Upper lobe of right lung (tissue), 1 donor: ENCODE results near the gene CRAMP1. TPM values are rescaled to one million over a fixed set of nuclear protein-coding genes. Genes with fewer than 3 reads are reported as not detected.

Experiments
- ATAC-seq: fragments of 200-7000 bp; cut with Tn5 transposase; one replicate; pipeline ENCODE4 v1.9.1; 2020; ENCODE audit warnings: mild to moderate bottlenecking, moderate library complexity
- DNase-seq: peaks from one replicate; pipeline ENCODE4 v3.0.0-alpha.2; 2020
- H3K27ac ChIP-seq: fragments of 200-600 bp; one replicate; pipeline ENCODE4 v1.8.0; 2022
- H3K27me3 ChIP-seq: fragments of 200-600 bp; one replicate; pipeline ENCODE4 v1.8.0; 2022; ENCODE audit warnings: mild to moderate bottlenecking
- H3K36me3 ChIP-seq: fragments of 200-600 bp; one replicate; pipeline ENCODE4 v1.8.0; 2022
- H3K4me1 ChIP-seq: fragments of 200-600 bp; one replicate; pipeline ENCODE4 v1.8.0; 2022
- H3K4me3 ChIP-seq: fragments of 200-600 bp; one replicate; pipeline ENCODE4 v1.8.0; 2022; ENCODE audit warnings: mild to moderate bottlenecking
- H3K9me3 ChIP-seq: fragments of 200-600 bp; one replicate; pipeline ENCODE4 v1.8.0; 2022
- intact Hi-C: fragments of 100-400 bp; cut with DNase I; formaldehyde crosslinking; loops from one replicate; pipeline ENCODE4 v1.11.0; 2022
- total RNA-seq: library from RNA; stranded (reverse); fragmentation: NEBNext Ultra II Directional; extraction: Animal tissue kit (Norgen Biotek cat#: 25700); gene quantifications from one replicate; pipeline ENCODE4 v1.2.1, GENCODE V29; 2021
- TF ChIP-seq, protein P1 (sequence below): fragments of 200-600 bp; IDR thresholded peaks from one replicate; pipeline ENCODE4 v1.8.0; 2022; ENCODE audit warnings: antibody characterized with exemption
- donor health status: DM: no; HTN: yes; CAD: no; lungs with severe emphysema.

CRAMP1 gene
- total RNA-seq, 1 donor from 2014 or later = 21.4 TPM

DNA sequence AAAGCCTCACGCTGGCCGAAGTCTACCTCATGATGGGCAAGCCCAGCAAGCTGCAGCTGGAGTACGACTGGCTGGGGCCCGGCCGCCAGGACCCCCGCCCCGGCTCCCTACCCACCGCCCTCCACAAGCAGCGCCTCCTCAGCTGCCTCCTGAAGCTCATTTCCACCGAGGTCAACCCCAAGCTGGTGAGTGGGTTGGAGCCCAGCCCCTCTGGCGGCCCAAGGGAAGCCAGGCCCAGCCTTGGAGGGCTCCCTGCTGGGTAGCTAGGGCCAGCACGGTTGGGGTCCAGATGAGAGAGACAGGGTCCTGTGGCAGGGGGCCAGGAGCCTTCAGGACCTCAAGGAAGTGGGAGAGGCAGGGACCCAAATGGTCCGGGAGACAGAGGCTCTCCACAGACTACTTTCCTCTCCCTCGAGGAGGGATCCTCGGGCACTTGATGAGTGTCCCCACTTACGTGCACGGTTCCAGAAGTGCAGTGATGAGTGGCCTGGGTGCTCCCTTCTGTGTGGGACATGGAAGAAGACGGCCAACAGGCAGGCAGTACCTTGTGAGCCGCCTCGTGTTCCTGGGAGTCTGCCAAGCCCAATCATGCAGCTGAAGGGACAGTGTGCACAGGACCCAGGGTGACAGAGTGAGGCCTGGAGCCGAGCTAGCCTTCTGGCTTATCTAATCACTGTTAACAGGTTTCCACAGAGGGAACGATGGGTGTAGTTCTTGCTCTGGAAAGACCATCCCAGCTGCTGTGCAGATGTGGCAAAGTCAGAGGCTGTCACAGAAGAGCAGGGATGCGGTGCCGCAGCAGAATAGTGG is 44.9 kb downstream of the CRAMP1 start:
- no peak for ATAC-seq
- peaks cover 88% of the 10 kb centered on the region for H3K36me3 ChIP-seq

DNA sequence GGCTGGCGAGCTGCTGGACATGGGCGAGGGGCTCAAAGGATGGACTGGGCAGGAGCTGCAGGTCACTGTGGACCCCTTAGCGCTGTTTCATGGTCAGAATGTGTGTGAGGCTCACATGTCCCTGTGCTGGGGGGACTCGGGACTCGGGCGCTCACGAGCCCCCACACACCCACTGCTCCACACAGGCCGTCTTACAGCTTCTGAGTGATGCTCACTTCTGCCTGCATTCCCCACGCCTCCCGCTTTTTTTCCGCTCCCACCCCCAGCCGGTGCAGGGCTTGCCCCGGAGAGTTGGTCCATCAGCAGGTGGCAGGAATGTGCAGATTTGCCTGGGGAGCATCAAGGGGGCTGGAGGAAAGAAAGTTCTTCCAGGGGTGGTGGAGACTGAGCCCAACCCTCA is 45.7 kb downstream of the CRAMP1 start:
- Histone ChIP-seq H3K4me1 (no peaks in the 10 kb centered on the region), H3K9me3 (no peaks in the 10 kb centered on the region), H3K4me3 (no peak overlapping the region), H3K27me3 (no peaks in the 10 kb centered on the region), H3K36me3 (peaks cover 90% of the 10 kb centered on the region), H3K27ac (no peak overlapping the region)
- TF ChIP-seq, protein P1, sequence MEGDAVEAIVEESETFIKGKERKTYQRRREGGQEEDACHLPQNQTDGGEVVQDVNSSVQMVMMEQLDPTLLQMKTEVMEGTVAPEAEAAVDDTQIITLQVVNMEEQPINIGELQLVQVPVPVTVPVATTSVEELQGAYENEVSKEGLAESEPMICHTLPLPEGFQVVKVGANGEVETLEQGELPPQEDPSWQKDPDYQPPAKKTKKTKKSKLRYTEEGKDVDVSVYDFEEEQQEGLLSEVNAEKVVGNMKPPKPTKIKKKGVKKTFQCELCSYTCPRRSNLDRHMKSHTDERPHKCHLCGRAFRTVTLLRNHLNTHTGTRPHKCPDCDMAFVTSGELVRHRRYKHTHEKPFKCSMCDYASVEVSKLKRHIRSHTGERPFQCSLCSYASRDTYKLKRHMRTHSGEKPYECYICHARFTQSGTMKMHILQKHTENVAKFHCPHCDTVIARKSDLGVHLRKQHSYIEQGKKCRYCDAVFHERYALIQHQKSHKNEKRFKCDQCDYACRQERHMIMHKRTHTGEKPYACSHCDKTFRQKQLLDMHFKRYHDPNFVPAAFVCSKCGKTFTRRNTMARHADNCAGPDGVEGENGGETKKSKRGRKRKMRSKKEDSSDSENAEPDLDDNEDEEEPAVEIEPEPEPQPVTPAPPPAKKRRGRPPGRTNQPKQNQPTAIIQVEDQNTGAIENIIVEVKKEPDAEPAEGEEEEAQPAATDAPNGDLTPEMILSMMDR = no peak
- ATAC-seq (no peak), DNase-seq (no peak)
- intact Hi-C loops = no loop called here

More for the DNA sequence above, 44.9 kb downstream of the CRAMP1 start:
- intact Hi-C loops = no loop called here
- TF ChIP-seq, protein P1 = no peak
- H3K4me3 ChIP-seq = no peak overlapping the region
- DNase-seq = no peak
- no peaks in the 10 kb centered on the region for H3K27me3 ChIP-seq
- H3K9me3 ChIP-seq = no peaks in the 10 kb centered on the region
- H3K27ac ChIP-seq = no peak overlapping the region
- no peaks in the 10 kb centered on the region for H3K4me1 ChIP-seq

DNA sequence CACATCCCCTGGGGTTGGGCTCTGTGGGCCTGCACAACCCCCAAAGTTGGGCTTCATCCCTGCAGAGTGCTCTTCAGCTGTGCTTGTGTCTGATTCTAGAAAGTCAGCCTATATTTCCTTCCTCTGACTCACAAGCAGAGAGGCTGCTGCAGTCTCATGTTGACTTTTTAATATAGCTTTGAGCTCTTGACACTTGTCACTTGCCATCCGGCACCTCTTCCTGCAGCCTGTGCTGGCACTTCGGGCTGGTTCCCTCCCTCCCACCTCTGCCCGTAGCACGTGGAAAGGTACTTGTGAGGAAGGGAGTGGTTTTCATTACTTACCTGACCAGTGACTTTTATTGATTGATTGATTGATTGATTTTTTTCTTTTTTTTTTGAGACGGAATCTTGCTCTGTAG is 46.9 kb downstream of the CRAMP1 start:
- intact Hi-C loops = no loop called here
- no peak for DNase-seq
- ATAC-seq = no peak
- H3K4me3 ChIP-seq = no peak overlapping the region
- H3K9me3 ChIP-seq = no peaks in the 10 kb centered on the region
- no peaks in the 10 kb centered on the region for H3K27me3 ChIP-seq
- TF ChIP-seq, protein P1 = no peak
- H3K36me3 ChIP-seq = peaks cover 93% of the 10 kb centered on the region
- H3K27ac ChIP-seq = no peak overlapping the region
- no peaks in the 10 kb centered on the region for H3K4me1 ChIP-seq

DNA sequence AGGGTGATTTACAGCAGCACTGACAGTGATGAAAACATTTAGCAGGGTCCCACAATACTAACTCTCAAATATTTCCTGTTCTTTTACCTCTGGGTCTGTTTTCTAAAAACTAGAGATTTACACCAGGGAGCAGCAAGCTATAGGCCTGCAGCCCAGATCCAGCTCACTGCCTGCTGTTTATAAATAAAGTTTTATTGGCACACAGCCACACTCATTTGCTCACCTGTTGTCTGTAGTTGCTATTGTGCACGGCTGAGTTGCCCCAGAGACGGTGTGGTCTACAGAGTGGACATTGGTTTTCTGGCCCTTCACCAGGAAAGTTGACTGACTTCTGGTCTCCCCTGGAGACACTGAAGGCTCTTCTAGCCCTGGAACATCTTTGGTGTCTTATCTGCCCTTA is 49.7 kb downstream of the CRAMP1 start:
- intact Hi-C loops = no loop called here
- no peak for DNase-seq
- Histone ChIP-seq H3K4me1 (no peaks in the 10 kb centered on the region), H3K9me3 (no peaks in the 10 kb centered on the region), H3K27ac (no peak overlapping the region), H3K4me3 (no peak overlapping the region), H3K27me3 (no peaks in the 10 kb centered on the region), H3K36me3 (peaks cover 93% of the 10 kb centered on the region)
- TF ChIP-seq, protein P1 = no peak
- no peak for ATAC-seq

DNA sequence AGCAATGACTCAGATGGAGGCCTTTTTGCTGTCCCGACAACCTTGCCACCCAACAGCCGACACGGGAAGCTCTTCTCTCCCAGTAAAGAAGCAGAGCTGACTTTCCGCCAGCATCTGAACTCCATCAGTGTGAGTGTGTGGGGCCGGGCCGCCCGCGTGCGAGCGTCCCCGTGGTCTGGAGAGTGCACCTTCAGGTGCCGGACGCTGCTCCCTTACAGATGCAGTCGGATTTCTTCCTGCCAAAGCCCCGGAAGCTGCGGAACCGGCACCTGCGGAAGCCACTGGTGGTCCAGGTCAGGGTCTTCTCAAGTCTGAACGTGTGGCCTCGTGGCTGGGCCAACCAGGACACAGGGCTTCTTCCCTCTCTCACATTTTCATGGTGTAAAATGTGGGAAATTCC is 50.4 kb downstream of the CRAMP1 start:
- H3K4me1 ChIP-seq = no peaks in the 10 kb centered on the region
- TF ChIP-seq, protein P1 = no peak
- no peak for ATAC-seq
- intact Hi-C loops = no loop called here
- H3K27ac ChIP-seq = no peak overlapping the region
- H3K9me3 ChIP-seq = no peaks in the 10 kb centered on the region
- no peak for DNase-seq
- no peak overlapping the region for H3K4me3 ChIP-seq
- no peaks in the 10 kb centered on the region for H3K27me3 ChIP-seq
- peaks cover 93% of the 10 kb centered on the region for H3K36me3 ChIP-seq
